CD4-positive, alpha-beta memory T cell (primary cell): ENCODE results near the gene VPREB3. TPM values are rescaled to one million over a fixed set of nuclear protein-coding genes. Genes with fewer than 3 reads are reported as not detected.

Source experiments
- CTCF ChIA-PET: fragments of 350-600 bp; sonication (Branson Sonifier 250); formaldehyde crosslinking; loops from one replicate; lab custom pipeline; 2021; ENCODE audit warnings: inconsistent platforms; ENCODE audit not compliant: partially characterized antibody; lab: Charles Lee
- POLR2A ChIA-PET: fragments of 350-600 bp; sonication (Branson Sonifier 250); formaldehyde crosslinking; loops from one replicate; lab custom pipeline; 2021; ENCODE audit not compliant: partially characterized antibody; lab: Charles Lee
- DNase-seq, 5 donors: peaks; one replicate each; pipeline versions ENCODE4 v3.0.0 to v3.0.0-alpha.2; 2020 to 2022; ENCODE audit warnings: mixed read lengths in 1 of 5
- H3K27ac ChIP-seq: one replicate; pipeline ENCODE4 v1.7.0; 2013; ENCODE audit warnings: low read depth, low read length
- H3K27me3 ChIP-seq: 2 replicates; pipeline ENCODE4 v1.7.0; 2013; ENCODE audit warnings: mild to moderate bottlenecking, low read length, moderate library complexity; ENCODE audit not compliant: insufficient read depth
- H3K36me3 ChIP-seq: 2 replicates; pipeline ENCODE4 v1.7.0; 2013; ENCODE audit warnings: mild to moderate bottlenecking, low read length, moderate library complexity; ENCODE audit not compliant: insufficient read depth
- H3K4me1 ChIP-seq: 2 replicates; pipeline ENCODE4 v1.7.0; 2013; ENCODE audit warnings: mild to moderate bottlenecking, low read length, moderate library complexity; ENCODE audit not compliant: insufficient read depth
- H3K4me3 ChIP-seq, 2 donors: one replicate each; pipeline ENCODE4 v1.7.0; 2013; ENCODE audit warnings: low read length in 2 of 2, mild to moderate bottlenecking in 1 of 2
- H3K9me3 ChIP-seq, 2 donors: one replicate each; pipeline ENCODE4 v1.7.0; 2013; ENCODE audit warnings: low read length in 2 of 2, control low read depth in 1 of 2; ENCODE audit not compliant: control insufficient read depth in 1 of 2
- H3K27ac Mint-ChIP-seq, 7 donors: one replicate each; pipeline ENCODE4 v1.8.0; 2020 to 2021; ENCODE audit warnings: mixed read lengths in 7 of 7, mild to moderate bottlenecking in 6 of 7, inconsistent platforms in 3 of 7, moderate library complexity in 3 of 7
- H3K27me3 Mint-ChIP-seq, 2 donors: one replicate each; pipeline ENCODE4 v1.8.0; 2020 to 2021; ENCODE audit warnings: mixed read lengths in 2 of 2
- H3K36me3 Mint-ChIP-seq, 2 donors: one replicate each; pipeline ENCODE4 v1.8.0; 2020 to 2021; ENCODE audit warnings: mixed read lengths in 2 of 2, inconsistent platforms in 1 of 2, mild to moderate bottlenecking in 1 of 2
- H3K4me1 Mint-ChIP-seq, 4 donors: one replicate each; pipeline ENCODE4 v1.8.0; 2020 to 2021; ENCODE audit warnings: mixed read lengths in 4 of 4, mild to moderate bottlenecking in 1 of 4
- H3K4me3 Mint-ChIP-seq, 8 donors: one replicate each; pipeline ENCODE4 v1.8.0; 2020 to 2021; ENCODE audit warnings: mixed read lengths in 8 of 8, mild to moderate bottlenecking in 7 of 8, moderate library complexity in 6 of 8, inconsistent platforms in 3 of 8
- H3K9me3 Mint-ChIP-seq, 8 donors: one replicate each; pipeline ENCODE4 v1.8.0; 2020 to 2021; ENCODE audit warnings: mixed read lengths in 8 of 8, mild to moderate bottlenecking in 5 of 8, inconsistent platforms in 3 of 8, moderate library complexity in 1 of 8
- intact Hi-C: fragments of 100-400 bp; cut with micrococcal nuclease; formaldehyde crosslinking; loops from one replicate; pipeline ENCODE4 v1.15.1; 2023
- polyA plus RNA-seq, 2 donors: library from polyadenylated mRNA; unstranded; fragments of 300-500 nt; fragmentation: Illumina TruSeq; gene quantifications; one replicate each; pipeline ENCODE4 v1.2.3, GENCODE V29; 2021
- total RNA-seq, 2 experiments: library from RNA; stranded (reverse); gene quantifications; one replicate each; pipeline ENCODE4 v1.2.3, GENCODE V29; 2021

The VPREB3 gene
- total and polyA plus RNA-seq, 4 experiments from 2014 or later = 1.2 to 5.5 TPM; not detected in 2

DNA sequence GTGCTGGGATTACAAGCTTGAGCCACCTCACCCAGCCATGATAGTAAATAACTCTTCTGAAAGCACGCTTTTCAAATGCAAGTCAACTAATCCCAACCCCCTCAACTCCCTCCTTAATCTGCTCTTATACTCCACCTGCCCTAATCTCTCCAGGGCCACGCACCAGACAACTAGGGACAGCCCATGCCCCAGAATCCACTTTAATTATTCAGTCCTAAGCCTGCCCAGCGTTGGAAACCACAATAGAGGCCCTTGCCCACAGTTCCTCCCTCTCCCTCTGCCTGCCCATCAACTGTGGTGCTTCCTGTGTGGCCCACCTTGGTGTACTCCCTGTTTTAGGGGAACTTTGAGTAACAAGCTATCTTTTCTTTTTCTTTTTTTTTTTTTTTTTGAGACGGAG lies 2.7 kb upstream of the VPREB3 start:
- intact Hi-C loops = no loop called here

DNA sequence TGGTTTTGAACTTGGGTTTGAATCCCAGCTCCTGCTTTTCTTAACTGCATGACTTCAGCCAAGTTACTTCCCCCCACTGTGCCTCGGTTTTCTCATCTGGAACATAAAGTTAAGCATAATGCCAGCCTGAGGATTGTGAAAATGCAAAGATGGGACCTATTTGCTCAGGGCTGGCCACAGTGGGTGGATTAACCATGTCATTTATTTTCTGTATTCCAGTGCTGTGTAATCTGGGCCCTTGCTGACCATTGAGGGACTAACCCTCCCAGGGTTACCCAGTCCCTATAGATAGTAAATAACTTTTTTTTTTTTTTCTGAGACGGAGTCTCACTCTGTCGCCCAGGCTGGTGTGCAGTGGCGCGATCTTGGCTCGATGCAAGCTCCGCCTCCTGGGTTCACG lies 1.5 kb upstream of the VPREB3 start:
- no peak for DNase-seq
- H3K4me1 Mint-ChIP-seq = peaks cover 0 to 9% (median 3%) of the 10 kb centered on the region in 4 donors
- ChIA-PET CTCF (interaction anchor here (0.6 kb wide), 1 partner anchor 15 kb away, joined by 4 read pairs; no protein-coding TSS in a partner anchor), POLR2A (interaction anchor here (0.8 kb wide), 1 partner anchor 59 kb away, joined by 3 read pairs; no protein-coding TSS in a partner anchor)
- H3K4me1 ChIP-seq = peaks cover 5% of the 10 kb centered on the region
- no peaks in the 10 kb centered on the region for H3K27me3 ChIP-seq
- no peaks in the 10 kb centered on the region for H3K27me3 Mint-ChIP-seq
- intact Hi-C loops = no loop called here
- H3K27ac Mint-ChIP-seq = no peak overlapping the region
- no peaks in the 10 kb centered on the region for H3K9me3 Mint-ChIP-seq
- H3K4me3 Mint-ChIP-seq = no peak overlapping the region
- no peaks in the 10 kb centered on the region for H3K9me3 ChIP-seq
- no peak overlapping the region for H3K27ac ChIP-seq
- H3K4me3 ChIP-seq = no peak overlapping the region
- H3K36me3 Mint-ChIP-seq = no peaks in the 10 kb centered on the region
- no peaks in the 10 kb centered on the region for H3K36me3 ChIP-seq

More for the DNA sequence above, 2.7 kb upstream of the VPREB3 start:
- Mint-ChIP-seq H3K4me1 (peaks cover 0 to 5% (median 2%) of the 10 kb centered on the region in 4 donors), H3K4me3 (no peak overlapping the region), H3K36me3 (no peaks in the 10 kb centered on the region), H3K9me3 (no peaks in the 10 kb centered on the region), H3K27ac (no peak overlapping the region), H3K27me3 (no peaks in the 10 kb centered on the region)
- Histone ChIP-seq H3K4me1 (no peaks in the 10 kb centered on the region), H3K4me3 (no peak overlapping the region), H3K27ac (no peak overlapping the region), H3K9me3 (no peaks in the 10 kb centered on the region), H3K27me3 (no peaks in the 10 kb centered on the region), H3K36me3 (no peaks in the 10 kb centered on the region)
- POLR2A ChIA-PET = no interaction called here
- no peak for DNase-seq
- CTCF ChIA-PET = interaction anchor here (0.6 to 1.6 kb wide), 2 partner anchors 20 to 39 kb away, joined by 3 read pairs; no protein-coding TSS in a partner anchor

DNA sequence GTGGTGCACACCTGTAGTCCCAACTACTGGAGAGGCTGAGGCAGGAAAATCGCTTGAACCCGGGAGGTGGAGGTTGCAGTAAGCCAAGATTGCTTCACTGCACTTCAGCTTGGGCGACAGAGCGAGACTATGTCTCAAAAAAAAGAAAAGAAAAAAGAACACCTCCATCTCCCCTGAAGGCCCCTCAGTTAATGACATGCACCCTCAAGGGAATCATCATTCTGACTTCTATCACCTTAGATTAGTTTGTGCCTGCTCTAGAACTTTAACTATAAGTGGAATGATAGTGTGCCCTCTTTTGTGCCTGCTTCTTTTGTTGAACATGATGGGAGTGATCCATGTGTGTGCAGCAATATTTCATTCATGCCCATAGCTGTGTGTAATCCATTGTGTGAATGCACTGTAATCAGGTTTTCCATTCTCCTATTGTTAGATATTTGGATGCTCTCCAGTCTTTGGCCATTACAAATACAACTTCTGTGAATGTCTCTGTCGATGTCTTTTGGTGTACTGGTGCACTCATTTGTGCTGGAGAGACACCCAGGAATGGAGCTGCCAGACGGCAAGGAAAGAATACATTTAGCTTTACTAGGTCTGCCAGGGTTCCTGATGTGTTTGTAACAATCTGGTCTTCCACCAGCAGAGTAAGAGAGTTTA lies 883 bp upstream of the VPREB3 start:
- H3K27me3 Mint-ChIP-seq = no peaks in the 10 kb centered on the region
- intact Hi-C loops = loop anchor here (5.0 kb wide), 1 partner anchor 38 kb away; no protein-coding TSS in a partner anchor
- POLR2A ChIA-PET = interaction anchor here (0.7 to 0.8 kb wide), 2 partner anchors 9 to 59 kb away, joined by 3 read pairs; no protein-coding TSS in a partner anchor
- no peak overlapping the region for H3K4me3 Mint-ChIP-seq
- Histone ChIP-seq H3K36me3 (no peaks in the 10 kb centered on the region), H3K4me3 (no peak overlapping the region), H3K27me3 (no peaks in the 10 kb centered on the region), H3K4me1 (peaks cover 11% of the 10 kb centered on the region), H3K9me3 (no peaks in the 10 kb centered on the region), H3K27ac (no peak overlapping the region)
- CTCF ChIA-PET = interaction anchor here (0.6 kb wide), 1 partner anchor 16 kb away, joined by 4 read pairs; no protein-coding TSS in a partner anchor
- no peak for DNase-seq
- no peaks in the 10 kb centered on the region for H3K36me3 Mint-ChIP-seq
- H3K27ac Mint-ChIP-seq = peak overlapping the region in 1 of 7 donors; percentile 27
- peaks cover 3 to 15% (median 9%) of the 10 kb centered on the region in 4 donors for H3K4me1 Mint-ChIP-seq
- H3K9me3 Mint-ChIP-seq = no peaks in the 10 kb centered on the region

DNA sequence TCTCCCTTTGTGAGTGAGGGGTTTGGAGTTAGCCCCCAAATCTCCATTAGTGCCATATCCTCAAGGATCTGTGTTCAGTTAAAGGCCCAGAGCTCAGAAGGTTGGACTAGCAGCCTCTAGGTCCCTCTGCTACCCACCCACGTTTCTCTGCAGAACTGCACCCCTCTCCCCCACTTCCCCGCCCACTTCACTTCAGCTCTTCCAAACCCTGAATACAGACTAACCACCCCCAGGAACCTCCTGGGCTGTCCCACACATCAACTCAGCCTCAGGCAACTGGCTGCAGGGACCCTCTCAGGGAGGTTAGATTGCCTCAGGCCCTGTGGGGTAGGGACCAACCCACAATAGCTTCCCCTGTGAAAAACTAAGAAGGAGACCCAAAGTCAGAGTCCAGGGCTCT lies 840 bp downstream of the VPREB3 start:
- peaks cover 13% of the 10 kb centered on the region for H3K4me1 ChIP-seq
- CTCF ChIA-PET = no interaction called here
- H3K4me3 ChIP-seq = no peak overlapping the region
- DNase-seq = no peak
- intact Hi-C loops = loop anchor here (5.0 kb wide), 1 partner anchor 36 kb away; no protein-coding TSS in a partner anchor
- no peaks in the 10 kb centered on the region for H3K36me3 Mint-ChIP-seq
- H3K9me3 Mint-ChIP-seq = no peaks in the 10 kb centered on the region
- H3K27ac ChIP-seq = no peak overlapping the region
- peak overlapping the region in 2 of 7 donors; percentile 61 to 74 for H3K27ac Mint-ChIP-seq
- H3K4me3 Mint-ChIP-seq = peak overlapping the region in 2 of 8 donors; percentile 39 to 68
- POLR2A ChIA-PET = interaction anchor here (1.3 kb wide), 1 partner anchor 37 kb away, joined by 3 read pairs; no protein-coding TSS in a partner anchor
- H3K9me3 ChIP-seq = no peaks in the 10 kb centered on the region
- H3K27me3 Mint-ChIP-seq = no peaks in the 10 kb centered on the region
- H3K27me3 ChIP-seq = no peaks in the 10 kb centered on the region
- peaks cover 7 to 21% (median 12%) of the 10 kb centered on the region in 4 donors for H3K4me1 Mint-ChIP-seq
- no peaks in the 10 kb centered on the region for H3K36me3 ChIP-seq

DNA sequence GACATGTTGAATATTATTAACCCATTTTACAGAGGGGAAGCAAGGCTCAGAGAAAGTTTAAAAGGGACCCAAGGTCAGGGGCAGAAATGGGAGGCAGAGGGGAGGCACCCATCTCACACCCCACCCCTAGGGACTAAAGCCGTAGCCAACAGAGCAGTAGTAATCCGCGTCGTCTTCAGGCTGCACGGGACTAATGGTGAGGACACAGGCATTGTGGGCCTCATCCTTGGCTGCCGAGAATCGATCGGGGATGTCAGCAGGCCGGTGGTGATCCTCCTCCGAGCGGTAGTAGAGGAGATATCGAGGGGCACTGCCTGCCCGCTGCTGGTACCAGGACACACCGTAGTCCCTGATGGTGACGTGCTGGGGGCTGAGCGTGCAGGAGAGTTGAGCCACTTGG lies 1.5 kb downstream of the VPREB3 start:
- Mint-ChIP-seq H3K4me3 (peak overlapping the region in 5 of 8 donors; percentile 36 to 80 (median 63)), H3K9me3 (no peaks in the 10 kb centered on the region), H3K27ac (peak overlapping the region in 2 of 7 donors; percentile 37 to 69), H3K4me1 (peaks cover 7 to 21% (median 12%) of the 10 kb centered on the region in 4 donors), H3K27me3 (no peaks in the 10 kb centered on the region), H3K36me3 (no peaks in the 10 kb centered on the region)
- H3K4me3 ChIP-seq = no peak overlapping the region
- H3K27ac ChIP-seq = no peak overlapping the region
- ChIA-PET POLR2A (interaction anchor here (2.3 kb wide), 1 partner anchor 11 kb away, joined by 8 read pairs; the partner anchor contains the start of gene C22orf15), CTCF (no interaction called here)
- intact Hi-C loops = loop anchor here (5.0 kb wide), 1 partner anchor 35 kb away; no protein-coding TSS in a partner anchor
- H3K4me1 ChIP-seq = peaks cover 13% of the 10 kb centered on the region
- H3K9me3 ChIP-seq = no peaks in the 10 kb centered on the region
- H3K27me3 ChIP-seq = no peaks in the 10 kb centered on the region
- H3K36me3 ChIP-seq = no peaks in the 10 kb centered on the region
- no peak for DNase-seq

DNA sequence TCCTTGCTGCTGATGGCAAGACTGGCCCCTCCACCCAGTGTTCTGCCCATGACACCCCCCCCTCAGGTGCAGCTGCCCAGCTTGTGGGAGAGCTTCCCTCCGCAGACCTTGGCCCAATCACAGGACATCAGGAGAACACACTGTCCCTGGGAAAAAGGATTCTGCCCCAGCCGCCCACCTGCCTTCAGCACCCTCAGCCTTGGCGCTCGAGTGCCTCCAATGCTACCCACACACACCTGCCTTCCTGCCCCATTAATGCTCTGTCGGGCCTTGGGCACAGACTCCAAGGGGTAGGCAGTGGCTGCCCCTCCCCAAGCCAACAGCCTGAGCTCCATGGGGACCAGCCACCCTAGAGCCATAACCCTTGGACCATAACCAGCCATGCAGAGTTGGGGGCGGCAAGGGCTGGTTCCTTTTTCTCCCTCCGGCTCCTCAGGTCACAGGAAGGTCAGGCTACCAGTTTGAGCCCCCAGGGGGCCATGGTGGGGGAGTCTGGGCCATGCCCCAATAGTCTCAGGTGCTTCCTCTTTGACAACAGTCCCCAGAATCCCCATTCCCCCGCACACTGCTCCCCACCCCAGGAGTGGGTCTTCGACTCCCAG lies 2.0 kb downstream of the VPREB3 start:
- Mint-ChIP-seq H3K36me3 (no peaks in the 10 kb centered on the region), H3K27ac (peak overlapping the region in 6 of 7 donors; percentile 53 to 87 (median 70)), H3K27me3 (no peaks in the 10 kb centered on the region), H3K9me3 (no peaks in the 10 kb centered on the region), H3K4me1 (peaks cover 7 to 21% (median 12%) of the 10 kb centered on the region in 4 donors), H3K4me3 (peak overlapping the region; percentile 63 to 85 (median 77))
- H3K4me1 ChIP-seq = peaks cover 13% of the 10 kb centered on the region
- no peak overlapping the region for H3K4me3 ChIP-seq
- intact Hi-C loops = loop anchor here (5.0 kb wide), 1 partner anchor 35 kb away; no protein-coding TSS in a partner anchor
- no peak overlapping the region for H3K27ac ChIP-seq
- DNase-seq = no peak
- no peaks in the 10 kb centered on the region for H3K27me3 ChIP-seq
- ChIA-PET CTCF (no interaction called here), POLR2A (interaction anchor here (1.1 to 3.0 kb wide), 5 partner anchors 11 to 161 kb away, joined by 3 to 18 read pairs (median 10); partner anchors contain the start of genes C22orf15, MIF and SLC2A11)
- H3K9me3 ChIP-seq = no peaks in the 10 kb centered on the region
- no peaks in the 10 kb centered on the region for H3K36me3 ChIP-seq
